Measurements from ENCODE around the gene FLVCR2. TPM values are rescaled to one million over a fixed set of nuclear protein-coding genes. Genes with fewer than 3 reads are reported as not detected.

The FLVCR2 gene, protein sequence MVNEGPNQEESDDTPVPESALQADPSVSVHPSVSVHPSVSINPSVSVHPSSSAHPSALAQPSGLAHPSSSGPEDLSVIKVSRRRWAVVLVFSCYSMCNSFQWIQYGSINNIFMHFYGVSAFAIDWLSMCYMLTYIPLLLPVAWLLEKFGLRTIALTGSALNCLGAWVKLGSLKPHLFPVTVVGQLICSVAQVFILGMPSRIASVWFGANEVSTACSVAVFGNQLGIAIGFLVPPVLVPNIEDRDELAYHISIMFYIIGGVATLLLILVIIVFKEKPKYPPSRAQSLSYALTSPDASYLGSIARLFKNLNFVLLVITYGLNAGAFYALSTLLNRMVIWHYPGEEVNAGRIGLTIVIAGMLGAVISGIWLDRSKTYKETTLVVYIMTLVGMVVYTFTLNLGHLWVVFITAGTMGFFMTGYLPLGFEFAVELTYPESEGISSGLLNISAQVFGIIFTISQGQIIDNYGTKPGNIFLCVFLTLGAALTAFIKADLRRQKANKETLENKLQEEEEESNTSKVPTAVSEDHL
- total RNA-seq: 2.5 and 2.9 TPM in 2 replicates

DNA sequence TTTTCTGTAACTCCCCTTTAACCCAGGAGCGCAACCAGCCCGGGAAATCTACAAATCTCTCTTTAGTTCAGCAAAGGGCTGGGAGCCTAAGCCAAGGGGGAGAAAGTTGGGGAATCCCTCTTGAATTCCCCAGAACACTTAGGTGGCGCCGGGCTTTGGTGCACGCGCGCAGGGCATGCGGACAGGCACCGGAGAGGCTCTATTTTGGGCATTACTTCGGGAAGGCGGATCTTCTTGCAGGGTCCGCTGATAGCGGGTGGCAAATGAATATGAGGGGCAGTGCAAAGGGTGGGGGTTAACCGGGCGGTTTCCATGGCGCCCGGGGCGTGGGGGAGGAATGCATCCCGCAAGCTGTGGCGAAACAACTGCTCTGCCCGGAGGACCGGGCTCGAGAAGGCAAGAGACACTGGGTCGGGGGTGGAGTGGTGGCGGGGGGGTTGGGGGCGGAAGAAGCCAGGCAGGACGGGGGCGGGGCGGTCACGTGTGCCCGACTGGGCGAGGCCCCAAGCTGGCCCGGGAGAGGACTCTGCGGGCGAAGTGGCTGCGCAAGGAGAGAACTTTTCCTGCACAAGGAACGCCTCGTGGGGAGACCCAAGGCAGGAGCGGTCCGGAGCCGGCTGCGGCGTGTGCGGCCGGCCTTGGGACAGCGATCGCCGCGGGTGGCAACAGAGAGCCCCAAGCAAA is at the start of gene FLVCR2:
Gene FLVCR2, plus strand, starts transcription at position 519 of the 684 bp plus-strand sequence. CDS start 353 bp downstream, outside the sequence.
- peaks cover 22% of the 10 kb centered on the region for H3K4me1 Mint-ChIP-seq (ENCODE audit: low read depth)
- no peaks in the 10 kb centered on the region for H3K9me3 Mint-ChIP-seq
- intact Hi-C loops (cut with micrococcal nuclease): loop anchor here (1.0 kb wide), 1 partner anchor 36 kb away; no protein-coding TSS in a partner anchor
- H3K27ac Mint-ChIP-seq: peak within 1 kb of the TSS; percentile 71
- peaks cover 7% of the 10 kb centered on the region for H3K27me3 Mint-ChIP-seq (ENCODE audit: insufficient read depth)
- H3K4me3 Mint-ChIP-seq: peak within 1 kb of the TSS; percentile 83
- peak; percentile 32 for DNase-seq (ENCODE audit: low spot score)
- H3K36me3 Mint-ChIP-seq (ENCODE audit: low read depth): no peaks in the 10 kb centered on the region

DNA sequence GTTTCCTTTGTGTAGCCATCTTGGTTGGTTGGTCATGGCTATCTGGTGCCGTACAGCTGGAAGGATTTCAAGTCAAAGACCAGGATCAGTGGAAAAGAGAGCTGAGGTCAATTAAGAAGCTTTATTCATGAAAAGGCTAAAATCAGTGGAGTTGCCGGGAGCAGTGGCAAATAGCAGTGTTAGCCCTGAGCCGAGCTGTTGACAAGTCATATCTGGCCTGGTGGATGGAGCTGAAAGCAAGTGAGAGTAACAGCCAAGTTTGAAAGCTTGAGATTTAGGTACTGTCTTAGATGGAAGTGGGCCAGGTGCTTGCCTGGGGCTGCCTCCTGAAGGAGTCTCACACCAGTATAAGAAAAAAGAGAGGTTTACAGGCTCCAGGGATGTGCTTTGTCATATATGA is 47.2 kb upstream of the FLVCR2 start:
- Mint-ChIP-seq H3K4me3 (peak overlapping the region; percentile 32), H3K4me1 (ENCODE audit: low read depth) (peaks cover 83% of the 10 kb centered on the region), H3K36me3 (ENCODE audit: low read depth) (peaks cover 73% of the 10 kb centered on the region), H3K9me3 (no peaks in the 10 kb centered on the region), H3K27me3 (ENCODE audit: insufficient read depth) (no peaks in the 10 kb centered on the region), H3K27ac (peak overlapping the region; percentile 28)
- intact Hi-C loops (cut with micrococcal nuclease): no loop called here
- DNase-seq (ENCODE audit: low spot score): no peak

DNA sequence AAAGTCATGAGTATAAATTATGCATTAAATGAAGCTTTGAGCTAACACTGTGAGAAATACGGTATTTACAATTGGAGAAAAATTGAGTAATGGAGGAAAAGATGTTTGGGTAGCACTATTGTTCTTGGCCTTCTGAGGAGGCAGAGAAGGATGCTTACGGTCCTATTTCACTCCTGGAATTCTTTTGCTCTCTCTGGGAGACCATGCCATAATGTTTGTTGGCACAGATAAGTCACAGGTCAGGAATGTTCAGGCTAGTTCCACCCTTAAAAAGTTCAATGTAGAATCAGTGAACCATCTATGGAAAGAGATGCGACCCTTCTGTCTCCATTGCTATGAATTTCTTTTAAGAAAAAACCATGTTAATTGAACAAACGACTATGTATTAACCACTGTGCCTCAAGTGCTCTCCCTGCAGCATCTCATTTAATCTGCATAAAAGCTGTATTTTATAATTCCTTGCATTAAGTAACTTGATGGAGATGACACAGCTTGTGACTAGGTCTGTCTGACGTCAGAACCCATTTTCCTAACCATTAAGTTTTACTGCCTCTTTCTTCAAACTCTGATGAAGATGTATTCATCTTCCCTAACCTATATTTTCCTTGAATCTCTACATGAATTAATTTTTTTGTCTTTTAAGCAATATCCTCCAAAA is 46.6 kb upstream of the FLVCR2 start:
- H3K27me3 Mint-ChIP-seq (ENCODE audit: insufficient read depth): no peaks in the 10 kb centered on the region
- no peaks in the 10 kb centered on the region for H3K9me3 Mint-ChIP-seq
- intact Hi-C loops (cut with micrococcal nuclease): no loop called here
- H3K27ac Mint-ChIP-seq: peak overlapping the region; percentile 28
- peaks cover 70% of the 10 kb centered on the region for H3K36me3 Mint-ChIP-seq (ENCODE audit: low read depth)
- peak overlapping the region; percentile 35 for H3K4me3 Mint-ChIP-seq
- peaks cover 79% of the 10 kb centered on the region for H3K4me1 Mint-ChIP-seq (ENCODE audit: low read depth)
- no peak for DNase-seq (ENCODE audit: low spot score)

DNA sequence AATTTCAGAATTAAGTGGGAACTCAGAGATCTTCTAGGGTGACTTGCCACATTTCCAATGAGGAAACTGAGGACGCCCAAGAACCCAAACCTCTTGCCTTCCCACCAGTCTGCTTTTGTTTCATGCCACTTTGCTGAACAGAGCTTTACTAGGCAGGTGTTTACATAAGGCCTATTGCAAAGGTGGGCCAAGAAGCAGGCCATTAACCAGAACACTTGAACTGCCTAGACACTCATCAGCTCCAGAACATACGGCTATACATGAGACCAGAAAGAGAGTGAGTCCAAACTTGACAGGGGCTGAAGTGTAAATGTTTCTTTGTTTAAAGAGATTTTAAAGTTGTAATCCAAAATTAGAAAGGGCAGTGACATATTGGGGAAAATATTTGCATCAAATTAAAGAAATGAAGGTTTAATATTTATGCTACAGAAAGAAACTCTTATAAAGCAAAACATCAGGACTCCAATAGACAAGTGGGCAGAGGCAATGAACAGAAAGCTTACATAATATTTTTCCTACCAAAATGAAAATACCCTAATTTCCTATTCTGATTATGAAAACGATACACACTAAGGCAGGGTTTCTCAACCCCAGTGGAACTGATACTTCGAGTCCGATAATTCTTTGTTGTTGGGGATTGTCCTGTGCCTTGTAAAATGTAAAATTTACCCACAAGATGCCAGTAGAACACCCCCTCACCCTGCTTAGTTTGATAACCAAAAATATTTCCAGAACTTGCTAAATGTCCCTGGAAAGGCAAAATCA is 44.4 kb upstream of the FLVCR2 start:
- DNase-seq (ENCODE audit: low spot score): no peak
- no peaks in the 10 kb centered on the region for H3K9me3 Mint-ChIP-seq
- H3K4me1 Mint-ChIP-seq (ENCODE audit: low read depth): peaks cover 73% of the 10 kb centered on the region
- no peaks in the 10 kb centered on the region for H3K27me3 Mint-ChIP-seq (ENCODE audit: insufficient read depth)
- H3K27ac Mint-ChIP-seq: peak overlapping the region; percentile 62
- H3K36me3 Mint-ChIP-seq (ENCODE audit: low read depth): peaks cover 63% of the 10 kb centered on the region
- H3K4me3 Mint-ChIP-seq: peak overlapping the region; percentile 21
- intact Hi-C loops (cut with micrococcal nuclease): loop anchor here (1.0 kb wide), 1 partner anchor 10 kb away; no protein-coding TSS in a partner anchor

DNA sequence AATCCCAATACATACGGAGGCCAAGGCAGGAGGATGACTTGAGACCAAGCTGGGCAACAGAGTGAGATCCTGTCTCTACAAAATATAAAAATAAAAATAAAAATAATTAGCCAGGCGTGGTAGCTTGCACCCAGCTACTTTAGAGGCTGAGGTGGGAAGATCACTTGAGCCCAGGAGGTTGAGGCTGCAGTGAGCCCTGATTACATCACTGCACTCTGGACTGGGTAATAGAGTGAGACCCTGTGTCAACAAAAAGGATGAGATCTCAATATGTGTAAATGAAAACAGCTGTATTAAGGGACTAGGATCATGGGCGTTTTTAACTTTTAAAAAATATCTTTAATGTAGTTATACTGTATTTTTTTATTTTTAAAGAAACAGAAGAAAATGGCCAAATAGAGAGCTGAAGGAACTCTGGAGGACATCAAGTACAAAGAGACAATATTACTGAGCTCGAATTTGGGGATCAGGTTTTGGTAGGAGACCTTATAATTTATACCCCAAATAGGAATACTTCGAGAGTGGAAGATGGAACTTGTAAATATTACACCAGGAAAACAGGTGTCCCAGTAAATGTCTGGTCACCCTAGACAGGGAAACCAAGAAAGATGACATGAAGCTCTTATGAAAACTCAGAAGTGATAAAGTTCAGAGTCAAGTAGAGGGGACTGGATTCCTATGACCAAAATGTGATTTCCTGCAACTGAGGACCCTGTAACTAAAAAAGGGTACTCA is 43.1 kb upstream of the FLVCR2 start:
- peaks cover 83% of the 10 kb centered on the region for H3K4me1 Mint-ChIP-seq (ENCODE audit: low read depth)
- DNase-seq (ENCODE audit: low spot score): no peak
- H3K27ac Mint-ChIP-seq: peak overlapping the region; percentile 59
- no peaks in the 10 kb centered on the region for H3K27me3 Mint-ChIP-seq (ENCODE audit: insufficient read depth)
- H3K9me3 Mint-ChIP-seq: no peaks in the 10 kb centered on the region
- no peak overlapping the region for H3K4me3 Mint-ChIP-seq
- intact Hi-C loops (cut with micrococcal nuclease): no loop called here
- peaks cover 65% of the 10 kb centered on the region for H3K36me3 Mint-ChIP-seq (ENCODE audit: low read depth)

DNA sequence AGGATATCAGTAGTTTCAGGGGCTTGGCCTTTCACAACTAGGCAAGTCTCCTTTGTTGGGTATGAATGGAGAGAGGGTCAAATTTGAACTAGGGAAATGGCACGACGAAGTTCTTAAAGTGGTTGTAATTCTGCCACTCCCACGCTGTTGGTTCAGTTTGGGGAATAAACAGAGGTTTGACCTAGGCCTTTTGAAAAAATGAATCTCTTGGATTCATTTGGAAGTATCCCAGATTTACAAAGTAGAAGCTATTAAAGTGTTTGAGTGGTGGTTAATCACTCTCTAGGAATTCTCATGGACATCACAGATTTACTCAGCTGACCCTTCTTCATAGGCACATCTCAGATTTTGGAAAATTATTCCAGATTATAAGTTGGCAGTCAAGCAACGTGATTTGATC is 41.3 kb upstream of the FLVCR2 start:
- Mint-ChIP-seq H3K36me3 (ENCODE audit: low read depth) (peaks cover 66% of the 10 kb centered on the region), H3K4me3 (no peak overlapping the region)

DNA sequence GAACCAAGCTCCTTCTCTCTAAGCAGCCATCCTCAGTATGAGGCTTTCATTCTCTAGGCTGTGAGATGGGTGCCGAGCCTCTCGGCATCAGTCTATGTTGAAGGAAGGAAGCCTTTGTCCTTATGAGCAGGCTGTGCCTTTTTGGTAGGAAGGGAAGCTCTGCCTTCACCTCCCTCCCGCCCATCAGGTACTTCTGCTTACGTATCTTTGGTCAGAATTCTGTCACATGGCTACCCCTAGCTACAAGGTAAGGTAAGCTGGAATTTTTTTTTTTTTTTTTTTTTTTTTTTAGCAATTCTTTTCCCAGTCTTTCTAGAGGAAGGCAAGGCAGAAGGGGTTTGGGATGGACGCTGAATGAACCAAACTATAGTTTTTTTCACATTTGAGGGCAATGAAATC is 39.3 kb upstream of the FLVCR2 start:
- H3K36me3 Mint-ChIP-seq (ENCODE audit: low read depth): peaks cover 53% of the 10 kb centered on the region
- DNase-seq (ENCODE audit: low spot score): no peak
- intact Hi-C loops (cut with micrococcal nuclease): no loop called here
- peaks cover 85% of the 10 kb centered on the region for H3K4me1 Mint-ChIP-seq (ENCODE audit: low read depth)
- peak overlapping the region; percentile 75 for H3K4me3 Mint-ChIP-seq
- no peaks in the 10 kb centered on the region for H3K27me3 Mint-ChIP-seq (ENCODE audit: insufficient read depth)
- no peaks in the 10 kb centered on the region for H3K9me3 Mint-ChIP-seq
- peak overlapping the region; percentile 89 for H3K27ac Mint-ChIP-seq

More for the DNA sequence above, 41.3 kb upstream of the FLVCR2 start:
- H3K9me3 Mint-ChIP-seq: no peaks in the 10 kb centered on the region
- H3K27ac Mint-ChIP-seq: peak overlapping the region; percentile 23
- no peaks in the 10 kb centered on the region for H3K27me3 Mint-ChIP-seq (ENCODE audit: insufficient read depth)
- intact Hi-C loops (cut with micrococcal nuclease): no loop called here
- DNase-seq (ENCODE audit: low spot score): no peak
- H3K4me1 Mint-ChIP-seq (ENCODE audit: low read depth): peaks cover 88% of the 10 kb centered on the region

DNA sequence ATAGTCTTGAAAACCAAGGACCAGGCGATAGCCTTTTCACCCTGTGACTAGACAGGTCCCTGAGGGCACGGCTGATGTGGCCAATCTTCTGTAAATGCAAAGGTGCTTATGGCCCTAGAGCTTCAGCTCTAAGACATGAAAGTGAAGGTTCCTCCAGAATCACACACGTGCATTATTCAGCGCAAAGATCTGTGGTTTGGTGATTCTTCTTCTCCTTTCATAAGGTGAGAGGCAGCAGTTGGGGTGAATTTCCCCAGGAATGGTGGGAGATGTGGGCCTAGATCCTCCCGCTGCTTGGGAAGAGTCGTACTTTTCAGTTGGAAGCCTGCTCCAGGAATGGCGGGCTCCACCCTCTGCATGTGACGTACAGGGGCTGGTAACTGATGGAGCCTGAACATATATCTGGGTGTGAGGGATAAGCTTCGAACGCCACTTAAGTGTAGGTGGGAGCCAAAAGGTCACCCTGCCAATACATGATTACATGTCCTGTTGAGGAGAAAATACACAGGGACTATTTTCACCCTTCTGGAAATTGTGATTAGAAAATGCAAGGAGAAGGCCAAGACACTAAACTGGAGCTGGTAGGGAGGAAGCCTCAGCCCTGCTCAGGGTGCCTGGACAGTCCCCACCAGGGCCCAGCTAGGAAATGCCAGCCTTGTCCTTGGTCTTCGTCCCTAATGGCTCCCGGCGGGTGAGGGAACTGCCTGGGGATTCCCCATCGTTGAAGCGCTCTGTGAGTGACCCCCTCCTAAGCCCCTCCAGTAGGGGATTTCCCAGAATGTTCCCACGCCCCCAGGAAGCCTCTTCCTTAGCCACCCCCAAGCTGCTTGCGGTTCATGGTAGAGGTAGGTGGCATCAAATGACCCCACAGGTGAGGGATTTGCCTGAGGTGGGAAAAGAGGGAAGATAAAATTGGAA is 38.6 kb upstream of the FLVCR2 start:
- intact Hi-C loops (cut with micrococcal nuclease): loop anchor here (5.0 kb wide), 2 partner anchors 413 to 538 kb away; partner anchors contain the start of genes EIF2B2 and NEK9
- Mint-ChIP-seq H3K27ac (peak overlapping the region; percentile 89), H3K9me3 (no peaks in the 10 kb centered on the region), H3K27me3 (ENCODE audit: insufficient read depth) (no peaks in the 10 kb centered on the region), H3K4me1 (ENCODE audit: low read depth) (peaks cover 80% of the 10 kb centered on the region), H3K4me3 (peak overlapping the region; percentile 75), H3K36me3 (ENCODE audit: low read depth) (peaks cover 52% of the 10 kb centered on the region)
- DNase-seq (ENCODE audit: low spot score): no peak

DNA sequence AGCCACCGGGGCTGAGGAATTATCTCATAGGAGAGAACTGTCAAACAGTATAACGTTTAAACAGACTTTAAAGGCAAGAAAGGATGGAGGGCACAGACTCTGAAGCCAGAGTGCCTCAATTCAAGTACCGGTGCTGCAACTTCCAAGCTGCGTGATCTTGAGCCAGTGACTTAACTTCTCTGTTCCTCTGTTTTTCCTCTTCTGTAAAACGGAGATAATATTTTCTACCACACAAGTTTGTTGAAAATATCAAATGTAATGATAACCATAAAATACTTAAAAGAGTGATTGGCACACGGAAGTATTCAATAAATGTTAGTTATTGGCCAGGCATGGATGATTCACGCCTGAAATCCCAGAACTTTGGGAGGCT is 38.0 kb upstream of the FLVCR2 start:
- Mint-ChIP-seq H3K4me3 (peak overlapping the region; percentile 75), H3K4me1 (ENCODE audit: low read depth) (peaks cover 76% of the 10 kb centered on the region), H3K36me3 (ENCODE audit: low read depth) (peaks cover 48% of the 10 kb centered on the region), H3K27me3 (ENCODE audit: insufficient read depth) (no peaks in the 10 kb centered on the region), H3K27ac (peak overlapping the region; percentile 89), H3K9me3 (no peaks in the 10 kb centered on the region)
- DNase-seq (ENCODE audit: low spot score): no peak
- intact Hi-C loops (cut with micrococcal nuclease): loop anchor here (5.0 kb wide), 2 partner anchors 413 to 538 kb away; partner anchors contain the start of genes EIF2B2 and NEK9

DNA sequence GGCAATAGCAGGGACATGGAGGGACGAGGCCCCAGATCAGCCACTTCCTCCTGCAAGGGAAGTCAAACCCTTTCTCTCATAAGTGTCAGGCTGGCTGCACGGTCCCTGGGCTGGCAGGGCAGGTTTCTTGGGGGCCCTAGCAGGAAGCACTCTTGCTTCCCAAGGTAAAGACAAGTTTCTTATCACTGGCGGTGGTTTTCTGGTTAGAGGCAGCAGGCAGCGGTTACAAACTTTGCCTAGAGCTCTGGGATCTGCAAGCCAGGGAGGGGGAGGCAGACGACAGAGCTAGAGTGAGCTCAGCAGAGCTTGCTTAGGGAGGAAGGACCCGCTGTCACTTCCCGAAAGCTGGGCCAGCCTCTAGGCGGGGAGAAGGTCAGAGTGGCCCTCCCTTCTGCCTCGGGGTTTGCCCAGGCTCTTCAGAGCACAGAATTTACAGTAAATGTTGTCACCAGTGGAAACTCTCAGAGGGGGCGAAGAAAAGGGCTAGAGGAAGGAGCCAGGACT is 35.8 kb upstream of the FLVCR2 start:
- Mint-ChIP-seq H3K27ac (peak overlapping the region; percentile 95), H3K9me3 (no peaks in the 10 kb centered on the region), H3K4me1 (ENCODE audit: low read depth) (peaks cover 77% of the 10 kb centered on the region), H3K36me3 (ENCODE audit: low read depth) (peaks cover 50% of the 10 kb centered on the region), H3K4me3 (peak overlapping the region; percentile 64), H3K27me3 (ENCODE audit: insufficient read depth) (no peaks in the 10 kb centered on the region)
- peak; percentile 83 for DNase-seq (ENCODE audit: low spot score)
- intact Hi-C loops (cut with micrococcal nuclease): loop anchor here (1.0 to 5.0 kb wide), 10 partner anchors 17 to 540 kb away; partner anchors contain the start of genes BATF, EIF2B2, ERG28 and FLVCR2
